HEK293 (cell line): ENCODE data around the gene SPTLC3.

Source experiments
- ATF2 ChIP-seq: fragments of 450-650 bp; formaldehyde crosslinking; IDR thresholded peaks from 2 replicates; pipeline ENCODE4 v1.5.1; 2016; ENCODE audit warnings: missing biosample characterization, missing genetic modification characterization, low read depth
- CTCF ChIP-seq: fragments of 450-650 bp; formaldehyde crosslinking; IDR thresholded peaks from 2 replicates; pipeline ENCODE4 v1.5.1; 2016; ENCODE audit warnings: missing biosample characterization, missing genetic modification characterization
- MYNN ChIP-seq: fragments of 450-650 bp; formaldehyde crosslinking; IDR thresholded peaks from 2 replicates; pipeline ENCODE4 v1.5.1; 2016; ENCODE audit warnings: missing biosample characterization, missing genetic modification characterization, borderline replicate concordance
- OSR2 ChIP-seq: fragments of 450-650 bp; formaldehyde crosslinking; IDR thresholded peaks from 2 replicates; pipeline ENCODE4 v1.5.1; 2016; ENCODE audit warnings: missing biosample characterization, missing genetic modification characterization
- RBAK ChIP-seq: fragments of 450-650 bp; formaldehyde crosslinking; IDR thresholded peaks from 2 replicates; pipeline ENCODE4 v1.5.1; 2016; ENCODE audit warnings: missing biosample characterization, missing genetic modification characterization
- REST ChIP-seq: fragments of 450-650 bp; formaldehyde crosslinking; IDR thresholded peaks from 2 replicates; pipeline ENCODE4 v1.5.1; 2016; ENCODE audit warnings: missing biosample characterization, missing genetic modification characterization
- SALL2 ChIP-seq: fragments of 450-650 bp; formaldehyde crosslinking; IDR thresholded peaks from 2 replicates; pipeline ENCODE4 v1.5.0; 2017; ENCODE audit warnings: missing biosample characterization, mild to moderate bottlenecking, missing genetic modification characterization, borderline replicate concordance
- ZBTB20 ChIP-seq: fragments of 450-650 bp; formaldehyde crosslinking; IDR thresholded peaks from 2 replicates; pipeline ENCODE4 v1.5.1; 2016; ENCODE audit warnings: missing biosample characterization, missing genetic modification characterization
- ZNF114 ChIP-seq: fragments of 450-650 bp; formaldehyde crosslinking; IDR thresholded peaks from 2 replicates; pipeline ENCODE4 v1.5.0; 2017; ENCODE audit warnings: missing biosample characterization, missing genetic modification characterization
- ZNF274 ChIP-seq, 2 experiments: fragments of 200-500 bp in 1 of 2; fragments of 450-650 bp in 1 of 2; sonication (Bioruptor generic) in 1 of 2; formaldehyde crosslinking in 1 of 2; IDR thresholded peaks; 2 replicates each; pipeline versions ENCODE4 v1.5.1 to v1.6.1; 2014 to 2016; ENCODE audit warnings: borderline replicate concordance in 1 of 2, inconsistent platforms in 1 of 2, low read length in 1 of 2, missing biosample characterization in 1 of 2, missing genetic modification characterization in 1 of 2
- ZNF555 ChIP-seq: fragments of 450-650 bp; formaldehyde crosslinking; conservative IDR thresholded peaks from 2 replicates; pipeline ENCODE4 v1.5.1; 2017; ENCODE audit warnings: missing biosample characterization, mild to moderate bottlenecking, missing genetic modification characterization, inconsistent platforms
- ZNF843 ChIP-seq: fragments of 450-650 bp; formaldehyde crosslinking; IDR thresholded peaks from 2 replicates; pipeline ENCODE4 v1.5.1; 2016; ENCODE audit warnings: missing biosample characterization, missing genetic modification characterization
- ZSCAN5A ChIP-seq: fragments of 450-650 bp; formaldehyde crosslinking; IDR thresholded peaks from 2 replicates; pipeline ENCODE4 v1.5.1; 2016; ENCODE audit warnings: missing biosample characterization, missing genetic modification characterization

GRCh38 chr20:13131688-13132087 lies 122.9 kb downstream of the SPTLC3 start:
- TF ChIP-seq OSR2 (tag by site-specific recombination) (no peak), ZNF274 (IDR thresholded peaks at IDR 0.05; ENCODE audit: low read length) (no peak), ZNF274 (tag by site-specific recombination; IDR thresholded peaks at IDR 0.05; ENCODE audit: borderline replicate concordance) (no peak), SALL2 (tag by site-specific recombination) (no peak), ZNF843 (tag by site-specific recombination) (no peak), ZSCAN5A (tag by site-specific recombination) (no peak), ZNF114 (no peak), CTCF (tag by site-specific recombination) (no peak), RBAK (no peak), ATF2 (no peak), MYNN (no peak), ZNF555 (tag by site-specific recombination) (no peak), REST (tag by site-specific recombination) (no peak), ZBTB20 (tag by site-specific recombination) (no peak)
